Natural killer cell treated with Interleukin-12 subunit alpha and Interleukin-12 subunit beta and Interleukin-15 and Interleukin-18, amount 100 ng/mL, for 72 hours (primary cell): ENCODE measurements around the gene RGS7BP. TPM values are rescaled to one million over a fixed set of nuclear protein-coding genes. Genes with fewer than 3 reads are reported as not detected.
"Not testable (repeated sequence)": the region's sequence is repeated elsewhere in the genome, so short reads cannot be mapped to it uniquely, and the experiment has no call there.

ENCODE experiments used
- ATAC-seq, 2 donors: fragments of 150-1000 bp; cut with Tn5 transposase in 1 of 2; sonication (Bioruptor Pico), chemical (Tn5 transposase) in 1 of 2; 2 replicates each; pipeline ENCODE4 v1.10.0; 2021
- DNase-seq: peaks from one replicate; pipeline ENCODE4 v3.0.0; 2022; ENCODE audit warnings: low spot score
- H3K27ac Mint-ChIP-seq, 2 donors: 1 replicate in 1 of 2; 2 replicates in 1 of 2; pipeline ENCODE4 v1.8.0; 2022; ENCODE audit warnings: mixed read lengths in 2 of 2, mild to moderate bottlenecking in 1 of 2, moderate library complexity in 1 of 2
- H3K27me3 Mint-ChIP-seq, 2 donors: 1 replicate in 1 of 2; 2 replicates in 1 of 2; pipeline ENCODE4 v1.8.0; 2022; ENCODE audit warnings: mixed read lengths in 2 of 2
- H3K36me3 Mint-ChIP-seq: one replicate; pipeline ENCODE4 v1.8.0; 2022; ENCODE audit warnings: mixed read lengths
- H3K4me1 Mint-ChIP-seq, 2 donors: 1 replicate in 1 of 2; 2 replicates in 1 of 2; pipeline ENCODE4 v1.8.0; 2022; ENCODE audit warnings: low read depth in 2 of 2, mixed read lengths in 2 of 2, mild to moderate bottlenecking in 1 of 2
- H3K4me3 Mint-ChIP-seq: one replicate; pipeline ENCODE4 v1.8.0; 2022; ENCODE audit warnings: mixed read lengths
- H3K9me3 Mint-ChIP-seq: 2 replicates; pipeline ENCODE4 v1.8.0; 2022; ENCODE audit warnings: mixed read lengths
- total RNA-seq, 2 donors: library from RNA; stranded (reverse); gene quantifications; one replicate each; pipeline ENCODE4 v1.2.3, GENCODE V29; 2022

The RGS7BP gene
- total RNA-seq, 2 donors from 2014 or later, result not detected

DNA sequence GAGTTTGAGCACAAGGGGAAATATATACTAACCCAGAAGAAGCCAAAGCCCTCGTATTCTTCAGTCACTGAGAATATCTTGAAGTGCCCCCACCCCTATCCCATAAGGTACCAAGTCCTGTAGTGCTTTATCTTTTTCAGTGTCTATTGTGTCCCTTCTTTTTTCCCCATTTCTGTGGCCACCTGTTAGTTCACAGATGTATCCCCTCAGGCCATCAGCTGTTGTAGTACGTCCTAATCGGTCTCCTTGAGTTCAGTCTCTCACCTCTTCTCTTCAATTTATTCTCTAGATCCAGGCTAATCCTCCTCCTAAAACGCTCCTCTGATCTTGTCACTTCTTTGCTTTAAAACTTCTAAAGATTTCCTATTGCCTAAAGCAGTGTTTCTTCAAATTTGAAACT, 10.4 kb downstream of the RGS7BP start:
- Mint-ChIP-seq H3K36me3 (no peaks in the 10 kb centered on the region), H3K27me3 (no peaks in the 10 kb centered on the region), H3K27ac (no peak overlapping the region), H3K4me3 (no peak overlapping the region), H3K4me1 (no peaks in the 10 kb centered on the region), H3K9me3 (no peaks in the 10 kb centered on the region)
- DNase-seq, result no peak
- ATAC-seq, result no peak

DNA sequence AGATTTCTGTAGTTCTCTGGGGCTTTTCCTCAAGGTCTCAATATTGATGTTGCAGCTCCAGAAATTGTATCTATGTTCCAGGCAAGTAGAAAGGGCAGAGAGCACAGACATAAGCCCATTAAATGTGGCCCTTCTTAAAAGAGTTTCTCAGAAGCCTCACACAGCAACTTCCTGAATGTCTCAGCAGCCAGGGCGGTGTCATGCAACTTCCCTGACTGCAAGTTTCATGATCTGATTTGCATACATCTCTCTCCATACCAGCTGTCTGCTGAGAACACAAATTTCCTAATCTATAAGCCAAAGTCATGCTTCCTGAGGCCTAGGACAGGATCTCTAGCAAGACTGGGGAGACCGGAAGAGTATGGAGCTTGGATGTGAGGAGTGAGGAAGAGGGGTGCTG, 13.0 kb downstream of the RGS7BP start:
- Mint-ChIP-seq H3K9me3 (peaks cover 5% of the 10 kb centered on the region), H3K36me3 (no peaks in the 10 kb centered on the region), H3K4me1 (no peaks in the 10 kb centered on the region), H3K27me3 (no peaks in the 10 kb centered on the region), H3K27ac (no peak overlapping the region), H3K4me3 (no peak overlapping the region)
- no peak for ATAC-seq
- DNase-seq, result no peak

DNA sequence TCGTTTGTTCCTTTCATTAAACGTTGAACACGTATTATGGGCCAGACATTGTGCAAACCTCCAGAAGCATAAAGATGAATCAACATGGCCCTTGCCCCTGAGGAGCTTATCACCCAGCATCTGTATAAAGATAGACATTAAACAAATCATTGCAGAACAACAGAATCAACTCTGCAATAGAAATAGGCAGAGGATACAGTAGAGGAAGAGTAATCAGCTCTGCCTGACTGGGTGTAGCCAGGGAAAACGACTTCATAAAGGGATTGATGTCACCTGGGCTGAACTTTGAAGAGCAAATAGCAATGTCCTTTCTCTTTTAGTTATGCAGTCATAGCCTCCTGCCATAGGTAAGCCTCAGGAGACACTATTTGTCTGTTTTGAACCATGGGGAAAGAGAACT, 13.4 kb downstream of the RGS7BP start:
- Mint-ChIP-seq H3K4me1 (no peaks in the 10 kb centered on the region), H3K27me3 (no peaks in the 10 kb centered on the region), H3K9me3 (peaks cover 5% of the 10 kb centered on the region), H3K36me3 (no peaks in the 10 kb centered on the region), H3K4me3 (no peak overlapping the region), H3K27ac (no peak overlapping the region)
- ATAC-seq, result no peak
- DNase-seq, result no peak

DNA sequence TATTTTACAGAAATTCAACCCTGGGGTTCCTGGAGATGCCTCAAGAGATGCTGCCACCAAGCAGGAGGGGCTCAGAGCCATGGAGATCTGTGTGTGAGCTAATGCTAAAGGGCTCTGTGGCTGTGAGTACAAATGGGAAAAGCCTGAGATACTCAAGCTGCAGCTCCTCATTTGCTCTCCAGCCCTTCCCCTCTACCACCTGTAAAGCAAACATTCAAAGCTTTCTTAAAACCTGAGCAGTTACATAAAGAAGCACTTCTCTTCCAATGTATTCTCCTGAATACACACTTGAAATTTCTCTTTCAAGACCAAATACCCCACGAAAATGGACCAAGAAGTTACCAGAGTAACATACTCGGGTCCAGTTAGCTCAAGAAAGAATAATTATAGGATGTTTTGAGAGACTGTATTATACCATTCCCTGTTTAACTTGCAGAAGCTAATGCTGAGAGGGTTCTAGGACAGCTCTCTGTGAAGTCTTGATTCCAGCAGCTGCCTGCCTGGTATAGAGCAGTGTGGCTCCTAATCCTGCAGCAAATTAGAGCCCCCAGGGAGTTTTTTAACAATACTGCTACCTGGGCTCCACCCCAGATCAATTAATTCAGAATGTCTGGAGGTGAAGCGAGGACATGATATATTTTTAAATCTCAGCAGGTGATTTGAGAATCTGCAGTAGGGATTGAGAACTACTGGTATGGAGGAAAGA, 21.1 kb downstream of the RGS7BP start:
- Mint-ChIP-seq H3K36me3 (no peaks in the 10 kb centered on the region), H3K27me3 (no peaks in the 10 kb centered on the region), H3K4me3 (no peak overlapping the region), H3K4me1 (no peaks in the 10 kb centered on the region), H3K9me3 (peaks cover 12% of the 10 kb centered on the region), H3K27ac (no peak overlapping the region)
- DNase-seq (no peak), ATAC-seq (no peak)

DNA sequence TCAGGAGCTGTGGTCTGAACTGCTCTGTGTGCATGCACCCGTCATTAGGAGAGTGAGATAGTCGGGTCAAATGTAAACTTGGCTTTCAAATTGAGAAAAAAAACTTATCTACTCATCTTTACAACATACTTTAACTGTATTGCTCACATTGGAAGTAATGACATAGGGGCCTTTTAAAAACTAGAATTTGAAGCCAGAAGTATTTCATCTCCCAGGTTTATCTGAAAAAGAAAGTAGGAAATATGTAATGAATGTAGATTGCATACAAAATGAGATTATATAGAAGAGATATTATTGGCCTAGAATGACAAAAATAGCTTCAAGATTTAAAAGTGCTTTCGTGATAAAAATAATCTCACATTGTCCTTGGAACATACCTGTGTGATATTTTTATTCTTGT, 24.3 kb downstream of the RGS7BP start:
- Mint-ChIP-seq H3K27me3 (no peaks in the 10 kb centered on the region), H3K4me1 (no peaks in the 10 kb centered on the region), H3K36me3 (no peaks in the 10 kb centered on the region), H3K27ac (no peak overlapping the region), H3K9me3 (peaks cover 7% of the 10 kb centered on the region), H3K4me3 (no peak overlapping the region)
- no peak for ATAC-seq
- no peak for DNase-seq

DNA sequence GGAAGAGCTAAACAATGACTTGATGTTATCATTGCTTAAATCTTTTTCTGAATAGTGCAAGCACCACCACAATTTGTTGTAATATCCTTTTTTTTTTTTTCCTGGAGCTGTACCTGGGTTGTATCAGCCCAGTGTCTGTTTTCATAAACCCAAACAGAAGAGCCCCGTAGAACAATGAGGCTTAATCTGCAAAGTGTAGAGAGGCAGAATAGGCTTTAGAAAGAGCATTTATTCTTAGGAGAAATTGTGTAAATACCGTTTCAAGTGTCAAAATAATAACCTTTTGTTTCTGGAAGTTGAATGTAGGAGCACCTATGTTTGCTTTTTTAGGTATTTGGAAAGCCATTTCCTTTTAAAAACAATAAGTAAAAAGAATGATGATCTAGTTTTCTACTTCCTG, 26.4 kb downstream of the RGS7BP start:
- ATAC-seq (no peak), DNase-seq (no peak)
- H3K27me3 Mint-ChIP-seq, result no peaks in the 10 kb centered on the region
- no peaks in the 10 kb centered on the region for H3K36me3 Mint-ChIP-seq
- H3K9me3 Mint-ChIP-seq, result peaks cover 4% of the 10 kb centered on the region
- H3K4me3 Mint-ChIP-seq, result no peak overlapping the region
- H3K4me1 Mint-ChIP-seq, result no peaks in the 10 kb centered on the region
- H3K27ac Mint-ChIP-seq, result no peak overlapping the region

DNA sequence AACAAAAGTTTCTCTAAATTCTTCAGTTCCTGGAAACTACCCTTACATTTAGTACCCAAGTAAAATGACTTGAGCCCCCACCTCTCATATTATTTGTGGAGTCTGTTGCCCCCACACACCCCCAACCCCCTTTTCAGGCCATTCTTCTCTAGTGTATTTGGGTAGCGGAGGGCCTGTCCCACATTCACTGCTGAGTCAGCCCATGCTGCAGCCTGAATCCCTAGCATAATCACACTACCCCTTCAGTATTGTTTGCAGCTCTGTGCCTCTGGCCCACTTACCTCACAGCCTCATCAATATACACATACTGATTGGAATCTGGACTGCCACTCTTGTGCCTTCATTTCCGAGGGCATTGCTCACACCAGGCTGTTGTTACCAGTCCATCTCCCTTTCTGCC, 26.8 kb downstream of the RGS7BP start:
- DNase-seq (no peak), ATAC-seq (no peak)
- Mint-ChIP-seq H3K27ac (no peak overlapping the region), H3K36me3 (no peaks in the 10 kb centered on the region), H3K9me3 (peaks cover 4% of the 10 kb centered on the region), H3K27me3 (no peaks in the 10 kb centered on the region), H3K4me1 (no peaks in the 10 kb centered on the region), H3K4me3 (no peak overlapping the region)

DNA sequence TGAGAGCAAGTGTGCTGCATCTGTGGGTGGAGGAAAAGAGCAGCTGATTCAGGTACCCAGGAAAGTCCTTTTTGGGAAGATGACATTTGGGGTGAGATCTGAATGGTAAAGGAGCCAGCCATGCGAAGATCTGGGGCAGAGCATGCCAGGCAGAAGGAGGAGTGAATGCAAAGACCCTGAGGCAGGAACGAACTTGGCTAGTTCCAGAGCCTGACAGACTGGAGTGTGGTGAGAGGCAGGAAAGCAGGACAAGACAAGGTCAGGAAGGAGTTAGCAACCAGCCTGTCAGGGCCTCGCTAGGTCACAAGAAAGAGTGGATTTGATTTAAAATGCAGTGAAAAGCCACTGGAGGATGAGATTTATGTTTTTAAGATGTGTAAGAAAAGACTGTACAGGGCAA, 28.2 kb downstream of the RGS7BP start:
- no peak for ATAC-seq
- Mint-ChIP-seq H3K4me1 (no peaks in the 10 kb centered on the region), H3K9me3 (peaks cover 8% of the 10 kb centered on the region), H3K27me3 (no peaks in the 10 kb centered on the region), H3K36me3 (no peaks in the 10 kb centered on the region), H3K27ac (no peak overlapping the region), H3K4me3 (no peak overlapping the region)
- no peak for DNase-seq

DNA sequence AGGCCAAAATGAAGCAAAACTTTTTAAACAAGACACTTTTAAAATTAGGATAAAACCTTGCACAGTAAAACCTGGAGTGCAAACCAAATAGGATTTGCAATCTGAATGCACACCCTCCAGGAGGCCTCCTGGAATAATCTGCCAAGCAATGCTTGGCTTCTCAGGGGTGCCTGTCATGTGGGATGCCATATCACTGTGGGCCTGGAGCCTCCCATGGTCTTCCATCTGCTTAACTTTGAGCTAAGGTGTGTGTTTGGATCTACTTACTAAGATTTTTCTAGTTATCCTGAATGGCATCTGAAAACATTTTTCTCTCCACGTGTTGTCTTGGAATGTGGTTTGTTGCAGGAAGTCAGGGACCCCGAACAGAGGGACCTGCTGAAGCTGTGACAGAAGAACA, 52.1 kb downstream of the RGS7BP start:
- Mint-ChIP-seq H3K36me3 (peaks cover 7% of the 10 kb centered on the region), H3K4me3 (no peak overlapping the region), H3K9me3 (peaks cover 22% of the 10 kb centered on the region), H3K27me3 (no peaks in the 10 kb centered on the region), H3K4me1 (no peaks in the 10 kb centered on the region), H3K27ac (no peak overlapping the region)
- no peak for DNase-seq
- ATAC-seq, result no peak

DNA sequence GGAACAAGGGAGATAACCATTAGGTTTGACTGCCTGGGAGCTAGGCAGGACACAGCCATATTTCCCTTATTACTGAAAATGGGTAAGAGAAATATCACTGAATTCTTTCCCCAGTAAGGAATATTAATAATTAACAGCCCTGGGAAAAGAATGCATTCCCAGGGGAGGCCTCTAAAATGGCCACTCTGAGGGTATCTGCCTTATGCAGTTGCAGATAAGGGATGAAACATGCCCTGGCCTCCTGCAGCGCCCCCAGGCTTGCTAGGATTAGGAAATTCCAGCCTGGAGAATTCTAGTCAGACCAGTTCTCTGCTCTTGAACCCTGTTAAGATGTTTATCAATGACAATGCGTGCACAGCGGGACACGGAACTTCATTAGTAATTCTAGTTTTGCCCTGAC, 52.8 kb downstream of the RGS7BP start:
- H3K27ac Mint-ChIP-seq, ATAC-seq, H3K4me3 Mint-ChIP-seq, H3K4me1 Mint-ChIP-seq, DNase-seq, H3K27me3 Mint-ChIP-seq, H3K36me3 Mint-ChIP-seq: not testable (repeated sequence)
- peaks cover 22% of the 10 kb centered on the region for H3K9me3 Mint-ChIP-seq

DNA sequence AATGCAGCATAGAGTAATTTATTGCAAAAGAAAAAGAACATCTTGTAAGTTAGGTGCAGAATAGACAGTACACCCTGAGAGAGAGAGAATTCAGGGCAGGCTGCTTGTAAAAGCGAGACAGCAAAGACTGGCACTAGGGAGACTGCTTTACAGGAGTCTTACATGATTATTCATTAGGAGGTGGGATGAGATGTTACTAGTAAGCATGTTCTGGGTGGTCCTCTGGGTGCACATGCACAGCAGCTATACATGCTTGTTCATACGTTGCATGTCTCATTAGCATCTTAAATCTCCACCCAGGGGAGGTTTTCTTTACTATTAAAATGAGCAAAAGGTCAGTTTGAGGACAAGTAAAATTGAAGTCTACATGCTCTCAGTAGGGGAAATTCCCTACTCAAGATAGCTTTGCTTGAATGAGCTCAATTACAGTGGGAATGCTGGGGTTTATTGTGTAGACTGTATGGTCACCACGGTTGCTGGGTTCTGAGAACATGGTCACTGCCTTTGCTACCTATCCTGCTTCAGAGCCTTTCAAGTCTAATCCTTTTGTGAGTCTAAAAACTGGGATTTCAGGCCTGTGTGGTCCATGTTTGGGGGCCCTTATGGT, 60.6 kb downstream of the RGS7BP start:
- H3K9me3 Mint-ChIP-seq, result no peaks in the 10 kb centered on the region
- no peak overlapping the region for H3K4me3 Mint-ChIP-seq
- H3K27ac Mint-ChIP-seq, result no peak overlapping the region
- no peak for DNase-seq
- H3K27me3 Mint-ChIP-seq, result no peaks in the 10 kb centered on the region
- H3K36me3 Mint-ChIP-seq, result no peaks in the 10 kb centered on the region
- H3K4me1 Mint-ChIP-seq, result no peaks in the 10 kb centered on the region
- ATAC-seq, result no peak

DNA sequence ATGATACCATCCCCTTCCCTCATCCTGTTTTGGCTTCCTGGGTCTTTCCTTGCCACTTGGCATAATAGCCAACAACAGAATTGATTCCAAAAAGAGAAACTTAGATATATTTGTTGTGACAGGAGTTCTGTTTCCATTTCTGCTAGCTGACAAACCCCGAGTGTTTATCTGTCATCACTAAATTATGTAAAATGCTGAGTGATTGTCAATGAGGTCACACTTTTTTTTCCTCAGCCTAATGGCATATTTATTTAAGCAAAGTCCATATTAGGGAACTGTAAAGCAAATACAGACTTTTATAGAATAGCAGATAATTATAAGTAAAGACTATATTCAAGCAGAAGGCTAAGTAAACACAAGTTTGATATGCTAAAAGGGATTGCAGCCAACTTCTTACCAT, 64.0 kb downstream of the RGS7BP start:
- DNase-seq, result no peak
- H3K9me3 Mint-ChIP-seq, result no peaks in the 10 kb centered on the region
- H3K27ac Mint-ChIP-seq, result no peak overlapping the region
- ATAC-seq, result no peak
- H3K36me3 Mint-ChIP-seq, result no peaks in the 10 kb centered on the region
- H3K4me3 Mint-ChIP-seq, result no peak overlapping the region
- H3K27me3 Mint-ChIP-seq, result peaks cover 0 to 3% of the 10 kb centered on the region in 2 donors
- H3K4me1 Mint-ChIP-seq, result no peaks in the 10 kb centered on the region

DNA sequence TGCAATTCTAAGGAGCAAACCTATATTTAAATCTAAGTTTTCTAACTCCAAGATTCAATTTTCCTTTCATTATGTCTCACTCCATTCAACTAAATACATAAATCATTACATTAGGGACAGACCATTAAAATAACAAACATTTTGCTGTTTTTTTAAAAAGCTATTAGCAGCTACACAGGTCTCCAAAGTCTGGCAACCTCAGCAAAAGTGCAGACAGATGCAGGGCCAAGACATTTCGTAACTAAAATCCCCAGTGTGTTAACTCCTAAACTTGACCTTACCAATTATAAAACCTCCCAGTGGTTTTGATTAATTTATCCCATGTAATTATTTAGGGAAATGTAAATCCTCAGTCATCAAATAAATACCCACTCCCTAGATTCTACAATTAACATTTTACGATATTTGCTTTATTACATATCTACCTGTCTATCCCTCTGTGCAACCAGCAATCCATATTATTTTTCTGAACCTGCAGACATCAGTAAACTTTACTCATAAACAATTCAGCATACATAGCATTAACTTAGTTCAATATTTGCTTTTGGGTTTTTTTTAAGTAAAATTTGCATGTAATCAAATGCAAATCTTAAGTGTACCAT, 64.7 kb downstream of the RGS7BP start:
- no peaks in the 10 kb centered on the region for H3K9me3 Mint-ChIP-seq
- no peak overlapping the region for H3K4me3 Mint-ChIP-seq
- H3K27me3 Mint-ChIP-seq, result peaks cover 0 to 3% of the 10 kb centered on the region in 2 donors
- DNase-seq (no peak), ATAC-seq (no peak)
- H3K27ac Mint-ChIP-seq, result no peak overlapping the region
- no peaks in the 10 kb centered on the region for H3K4me1 Mint-ChIP-seq
- no peaks in the 10 kb centered on the region for H3K36me3 Mint-ChIP-seq

DNA sequence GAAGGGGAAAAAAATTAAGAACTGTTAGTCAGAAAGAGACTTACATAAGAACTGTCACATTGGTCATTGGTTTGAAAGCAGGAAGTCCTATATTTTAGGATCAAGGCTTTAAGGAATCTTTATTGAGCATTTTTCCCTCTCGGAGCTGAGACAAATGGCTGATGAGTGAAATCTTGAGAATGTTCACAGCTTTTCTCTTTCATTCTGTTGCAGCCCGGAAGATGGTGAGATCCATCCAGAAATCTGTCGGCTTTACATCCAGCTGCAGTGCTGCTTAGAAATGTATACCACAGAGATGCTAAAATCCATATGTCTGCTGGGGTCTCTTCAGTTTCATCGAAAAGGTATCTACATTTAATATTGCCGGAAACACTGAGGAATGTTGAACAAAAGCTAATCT, 69.7 kb downstream of the RGS7BP start:
- H3K4me3 Mint-ChIP-seq, result no peak overlapping the region
- no peaks in the 10 kb centered on the region for H3K4me1 Mint-ChIP-seq
- DNase-seq (no peak), ATAC-seq (no peak)
- H3K27ac Mint-ChIP-seq, result no peak overlapping the region
- no peaks in the 10 kb centered on the region for H3K36me3 Mint-ChIP-seq
- peaks cover 11 to 24% of the 10 kb centered on the region in 2 donors for H3K27me3 Mint-ChIP-seq
- H3K9me3 Mint-ChIP-seq, result peaks cover 8% of the 10 kb centered on the region
